Esophagus squamous epithelium (tissue), 5 donors: ENCODE measurements around the gene IPCEF1. TPM values are rescaled to one million over a fixed set of nuclear protein-coding genes. Genes with fewer than 3 reads are reported as not detected.
"Not testable (repeated sequence)": the region's sequence is repeated elsewhere in the genome, so short reads cannot be mapped to it uniquely, and the experiment has no call there.

Experiments used
- DNase-seq: peaks from one replicate; lab custom pipeline; 2025; lab: John Stamatoyannopoulos, UW
- H3K27ac ChIP-seq, 4 donors: fragments of 200-600 bp; sonication (generic); one replicate each; pipeline ENCODE4 v1.5.1; 2016 to 2019; ENCODE audit warnings: mild to moderate bottlenecking in 1 of 4
- H3K27me3 ChIP-seq, 4 donors: fragments of 200-600 bp; sonication (generic); 1 replicate in 3 of 4; 2 replicates in 1 of 4; pipeline versions ENCODE4 v1.5.1 to v1.6.0; 2017 to 2021; ENCODE audit warnings: antibody characterized with exemption in 1 of 4
- H3K36me3 ChIP-seq, 3 donors: fragments of 200-600 bp; sonication (generic); one replicate each; pipeline ENCODE4 v1.5.1; 2016 to 2019
- H3K4me1 ChIP-seq, 3 donors: fragments of 200-600 bp; sonication (generic); one replicate each; pipeline ENCODE4 v1.5.1; 2017 to 2019
- H3K4me3 ChIP-seq, 4 donors: fragments of 200-600 bp; sonication (generic); 1 replicate in 3 of 4; 2 replicates in 1 of 4; pipeline ENCODE4 v1.5.1; 2016 to 2019; ENCODE audit warnings: mild to moderate bottlenecking in 2 of 4, moderate library complexity in 1 of 4
- H3K9me3 ChIP-seq, 3 donors: fragments of 200-600 bp; sonication (generic); one replicate each; pipeline ENCODE4 v1.5.1; 2016 to 2019
- POLR2A ChIP-seq, 4 donors: fragments of 450-650 bp; IDR thresholded peaks; one replicate each; pipeline ENCODE4 v1.6.1; 2017; ENCODE audit warnings: antibody characterized with exemption in 4 of 4, mild to moderate bottlenecking in 4 of 4, moderate library complexity in 3 of 4
- WGBS, 2 donors: methylation state at CpG; one replicate each; pipeline ENCODE4 v1.1.5; 2018; 5-methylcytosine and 5-hydroxymethylcytosine counted together
- intact Hi-C: fragments of 100-400 bp; cut with DNase I; formaldehyde crosslinking; loops from one replicate; pipeline ENCODE4 v1.15.0; 2022
- total RNA-seq, 4 donors: library from RNA; depleted of rRNA; stranded (reverse); fragments of >200 nt; gene quantifications; one replicate each; pipeline ENCODE4 v1.1.0, GENCODE V29; 2016
- TF ChIP-seq, protein P1 (sequence below), 6 experiments: fragments of 450-650 bp in 4 of 6; fragments of 200-600 bp in 2 of 6; sonication (generic) in 2 of 6; IDR thresholded peaks; one replicate each; pipeline ENCODE4 v1.5.1; 2016 to 2019; ENCODE audit warnings: antibody characterized with exemption in 6 of 6, mild to moderate bottlenecking in 4 of 6, moderate library complexity in 4 of 6
- donor health status: DM: yes; HTN: yes; CAD: no.

Gene IPCEF1
- total RNA-seq, 4 donors from 2014 or later: 1.8 to 8.1 (median 3.5) TPM

DNA sequence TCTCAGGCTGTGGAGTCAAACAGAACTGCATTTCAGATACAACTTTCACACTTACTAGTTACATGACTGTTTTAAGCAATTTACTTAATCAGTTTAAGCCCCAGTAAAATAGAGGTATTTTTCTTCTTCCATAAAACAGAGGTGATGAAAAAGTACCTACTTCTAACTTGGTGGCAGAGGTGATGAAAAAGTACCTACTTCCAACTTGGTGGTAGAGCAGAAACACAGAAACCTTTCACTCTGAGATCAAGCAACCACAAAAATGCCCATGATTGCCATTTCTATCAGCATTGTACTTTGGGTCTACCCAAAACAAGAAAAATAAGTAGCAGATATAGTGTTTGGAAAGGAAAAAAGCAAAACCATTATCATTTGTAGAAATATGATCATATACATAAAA, 168.9 kb downstream of the IPCEF1 start:
- Histone ChIP-seq H3K27ac (no peak overlapping the region), H3K9me3 (peaks cover 0 to 7% (median 0%) of the 10 kb centered on the region in 3 donors), H3K27me3 (no peaks in the 10 kb centered on the region), H3K4me3 (no peak overlapping the region), H3K36me3 (no peaks in the 10 kb centered on the region), H3K4me1 (no peaks in the 10 kb centered on the region)
- no peak for DNase-seq
- TF ChIP-seq, protein P1, sequence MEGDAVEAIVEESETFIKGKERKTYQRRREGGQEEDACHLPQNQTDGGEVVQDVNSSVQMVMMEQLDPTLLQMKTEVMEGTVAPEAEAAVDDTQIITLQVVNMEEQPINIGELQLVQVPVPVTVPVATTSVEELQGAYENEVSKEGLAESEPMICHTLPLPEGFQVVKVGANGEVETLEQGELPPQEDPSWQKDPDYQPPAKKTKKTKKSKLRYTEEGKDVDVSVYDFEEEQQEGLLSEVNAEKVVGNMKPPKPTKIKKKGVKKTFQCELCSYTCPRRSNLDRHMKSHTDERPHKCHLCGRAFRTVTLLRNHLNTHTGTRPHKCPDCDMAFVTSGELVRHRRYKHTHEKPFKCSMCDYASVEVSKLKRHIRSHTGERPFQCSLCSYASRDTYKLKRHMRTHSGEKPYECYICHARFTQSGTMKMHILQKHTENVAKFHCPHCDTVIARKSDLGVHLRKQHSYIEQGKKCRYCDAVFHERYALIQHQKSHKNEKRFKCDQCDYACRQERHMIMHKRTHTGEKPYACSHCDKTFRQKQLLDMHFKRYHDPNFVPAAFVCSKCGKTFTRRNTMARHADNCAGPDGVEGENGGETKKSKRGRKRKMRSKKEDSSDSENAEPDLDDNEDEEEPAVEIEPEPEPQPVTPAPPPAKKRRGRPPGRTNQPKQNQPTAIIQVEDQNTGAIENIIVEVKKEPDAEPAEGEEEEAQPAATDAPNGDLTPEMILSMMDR (IDR thresholded peaks at IDR 0.05): no peak
- intact Hi-C loops: no loop called here

DNA sequence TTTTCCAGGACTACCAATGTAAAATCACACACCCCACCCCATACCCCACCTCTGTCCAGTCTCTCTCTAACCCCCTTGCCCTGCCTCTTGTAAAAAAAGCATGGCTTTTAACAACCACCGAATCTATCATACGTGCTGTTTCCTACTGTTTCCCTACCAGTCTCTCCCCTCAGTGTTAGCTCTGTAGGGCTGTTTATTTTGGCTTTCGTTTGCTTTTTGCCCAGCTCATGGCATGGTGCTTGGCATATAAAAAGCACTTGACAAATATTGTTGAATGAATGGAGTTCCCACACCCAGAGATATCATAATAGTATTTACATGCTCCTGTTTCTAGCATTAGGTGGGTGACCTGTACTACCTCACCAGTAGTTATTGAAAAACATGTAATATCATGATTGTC, 169.4 kb downstream of the IPCEF1 start:
- intact Hi-C loops: no loop called here
- Histone ChIP-seq H3K4me3 (no peak overlapping the region), H3K27me3 (no peaks in the 10 kb centered on the region), H3K4me1 (no peaks in the 10 kb centered on the region), H3K27ac (no peak overlapping the region), H3K9me3 (peaks cover 0 to 7% (median 0%) of the 10 kb centered on the region in 3 donors), H3K36me3 (no peaks in the 10 kb centered on the region)
- WGBS, 2 donors: 71 to 72% methylated on average over 3 of the region's 3 CpGs
- TF ChIP-seq, protein P1 (IDR thresholded peaks at IDR 0.05): no peak
- TF ChIP-seq POLR2A (IDR thresholded peaks at IDR 0.05): no peak
- no peak for DNase-seq

DNA sequence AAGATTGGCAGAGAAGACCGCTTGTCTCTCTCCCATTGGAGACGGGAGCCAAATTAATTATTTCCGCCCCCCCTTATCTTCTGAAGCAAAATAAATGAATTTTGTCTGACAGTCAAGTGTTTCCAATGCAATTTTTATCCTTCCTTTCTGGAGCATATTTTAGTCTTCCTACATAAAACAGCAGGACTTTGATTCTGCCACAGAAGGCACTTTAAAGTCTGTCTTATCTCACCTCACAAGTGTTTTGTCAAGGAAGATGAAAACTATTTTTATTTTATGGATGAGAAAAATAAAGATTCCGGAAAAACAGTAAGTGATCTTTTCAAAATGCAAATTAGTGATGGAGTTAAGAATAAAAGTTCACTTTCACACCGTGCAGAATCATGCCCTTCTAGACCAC, 177.2 kb downstream of the IPCEF1 start:
- H3K27me3 ChIP-seq: no peaks in the 10 kb centered on the region
- peaks cover 0 to 7% (median 0%) of the 10 kb centered on the region in 3 donors for H3K9me3 ChIP-seq
- intact Hi-C loops: no loop called here
- H3K4me3 ChIP-seq: no peak overlapping the region
- 89 to 93% methylated on average over 5 of the region's 5 CpGs for WGBS, 2 donors
- no peaks in the 10 kb centered on the region for H3K36me3 ChIP-seq
- H3K27ac ChIP-seq: no peak overlapping the region
- no peak for DNase-seq
- TF ChIP-seq, protein P1 (IDR thresholded peaks at IDR 0.05): no peak
- TF ChIP-seq POLR2A (IDR thresholded peaks at IDR 0.05): no peak
- H3K4me1 ChIP-seq: no peaks in the 10 kb centered on the region

DNA sequence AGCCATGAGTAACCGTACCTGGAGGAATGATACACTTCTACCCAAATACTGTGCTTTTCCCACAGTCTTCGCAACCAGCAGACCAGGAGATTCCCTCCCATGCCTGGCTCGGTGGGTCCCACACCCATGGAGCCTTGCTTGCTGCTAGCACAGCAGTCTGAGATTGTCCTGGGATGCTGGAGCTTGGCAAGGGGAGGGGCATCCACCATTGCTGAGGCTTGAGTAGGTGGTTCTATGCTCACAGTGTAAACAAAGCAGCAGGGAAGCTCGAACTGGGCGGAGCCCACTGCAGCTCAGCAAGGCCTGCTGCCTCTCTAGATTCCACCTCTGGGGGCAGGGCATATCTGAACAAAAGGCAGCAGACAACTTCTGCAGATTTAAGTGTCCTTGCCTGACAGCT, 184.2 kb downstream of the IPCEF1 start:
- 63% methylated on average over 3 of the region's 5 CpGs; no CpG with 5 or more reads in 1 of the 2 donors for WGBS, 2 donors
- H3K9me3 ChIP-seq, intact Hi-C loops, H3K27ac ChIP-seq, H3K36me3 ChIP-seq, H3K27me3 ChIP-seq, DNase-seq, H3K4me1 ChIP-seq, H3K4me3 ChIP-seq: not testable (repeated sequence)

DNA sequence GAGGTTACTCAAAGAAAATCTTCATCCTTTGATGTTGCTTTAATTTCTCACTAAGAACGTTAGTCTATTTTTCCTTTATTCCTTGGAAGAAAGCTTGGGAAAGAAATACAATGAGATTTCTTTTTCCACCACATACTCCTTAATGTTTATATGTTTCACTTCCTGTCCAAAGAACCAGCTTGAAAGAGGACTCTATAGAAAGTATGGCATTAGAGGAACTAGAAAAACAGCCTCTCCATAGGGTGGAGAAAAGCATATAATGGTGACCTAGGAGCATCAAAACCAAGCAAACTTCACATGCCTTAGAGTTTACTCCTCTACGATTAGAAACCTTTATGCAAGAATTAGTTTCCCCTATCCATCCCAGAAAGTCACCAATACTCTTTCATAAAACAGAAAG, 186.5 kb downstream of the IPCEF1 start:
- H3K27ac ChIP-seq: no peak overlapping the region
- DNase-seq: no peak
- H3K9me3 ChIP-seq: no peaks in the 10 kb centered on the region
- WGBS, 2 donors: 62 to 77% methylated on average over 2 of the region's 2 CpGs
- peaks cover 0 to 7% (median 0%) of the 10 kb centered on the region in 3 donors for H3K36me3 ChIP-seq
- H3K27me3 ChIP-seq: no peaks in the 10 kb centered on the region
- no peak overlapping the region for H3K4me3 ChIP-seq
- intact Hi-C loops: no loop called here
- TF ChIP-seq, protein P1 (IDR thresholded peaks at IDR 0.05): no peak
- TF ChIP-seq POLR2A (IDR thresholded peaks at IDR 0.05): no peak
- peaks cover 0 to 3% (median 0%) of the 10 kb centered on the region in 3 donors for H3K4me1 ChIP-seq
